HG03521 (cell line): Measurements from ENCODE around the gene WDR59.
"Not testable (repeated sequence)": the region's sequence is repeated elsewhere in the genome, so short reads cannot be mapped to it uniquely, and the experiment has no call there.

Source experiments
- ATAC-seq: cut with Tn5 transposase; IDR thresholded peaks from one replicate; pipeline ENCODE4 v1.9.1; 2021; ENCODE audit warnings: mild to moderate bottlenecking, moderate library complexity; ENCODE audit not compliant: unreplicated experiment

Gene WDR59, protein sequence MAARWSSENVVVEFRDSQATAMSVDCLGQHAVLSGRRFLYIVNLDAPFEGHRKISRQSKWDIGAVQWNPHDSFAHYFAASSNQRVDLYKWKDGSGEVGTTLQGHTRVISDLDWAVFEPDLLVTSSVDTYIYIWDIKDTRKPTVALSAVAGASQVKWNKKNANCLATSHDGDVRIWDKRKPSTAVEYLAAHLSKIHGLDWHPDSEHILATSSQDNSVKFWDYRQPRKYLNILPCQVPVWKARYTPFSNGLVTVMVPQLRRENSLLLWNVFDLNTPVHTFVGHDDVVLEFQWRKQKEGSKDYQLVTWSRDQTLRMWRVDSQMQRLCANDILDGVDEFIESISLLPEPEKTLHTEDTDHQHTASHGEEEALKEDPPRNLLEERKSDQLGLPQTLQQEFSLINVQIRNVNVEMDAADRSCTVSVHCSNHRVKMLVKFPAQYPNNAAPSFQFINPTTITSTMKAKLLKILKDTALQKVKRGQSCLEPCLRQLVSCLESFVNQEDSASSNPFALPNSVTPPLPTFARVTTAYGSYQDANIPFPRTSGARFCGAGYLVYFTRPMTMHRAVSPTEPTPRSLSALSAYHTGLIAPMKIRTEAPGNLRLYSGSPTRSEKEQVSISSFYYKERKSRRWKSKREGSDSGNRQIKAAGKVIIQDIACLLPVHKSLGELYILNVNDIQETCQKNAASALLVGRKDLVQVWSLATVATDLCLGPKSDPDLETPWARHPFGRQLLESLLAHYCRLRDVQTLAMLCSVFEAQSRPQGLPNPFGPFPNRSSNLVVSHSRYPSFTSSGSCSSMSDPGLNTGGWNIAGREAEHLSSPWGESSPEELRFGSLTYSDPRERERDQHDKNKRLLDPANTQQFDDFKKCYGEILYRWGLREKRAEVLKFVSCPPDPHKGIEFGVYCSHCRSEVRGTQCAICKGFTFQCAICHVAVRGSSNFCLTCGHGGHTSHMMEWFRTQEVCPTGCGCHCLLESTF

DNA sequence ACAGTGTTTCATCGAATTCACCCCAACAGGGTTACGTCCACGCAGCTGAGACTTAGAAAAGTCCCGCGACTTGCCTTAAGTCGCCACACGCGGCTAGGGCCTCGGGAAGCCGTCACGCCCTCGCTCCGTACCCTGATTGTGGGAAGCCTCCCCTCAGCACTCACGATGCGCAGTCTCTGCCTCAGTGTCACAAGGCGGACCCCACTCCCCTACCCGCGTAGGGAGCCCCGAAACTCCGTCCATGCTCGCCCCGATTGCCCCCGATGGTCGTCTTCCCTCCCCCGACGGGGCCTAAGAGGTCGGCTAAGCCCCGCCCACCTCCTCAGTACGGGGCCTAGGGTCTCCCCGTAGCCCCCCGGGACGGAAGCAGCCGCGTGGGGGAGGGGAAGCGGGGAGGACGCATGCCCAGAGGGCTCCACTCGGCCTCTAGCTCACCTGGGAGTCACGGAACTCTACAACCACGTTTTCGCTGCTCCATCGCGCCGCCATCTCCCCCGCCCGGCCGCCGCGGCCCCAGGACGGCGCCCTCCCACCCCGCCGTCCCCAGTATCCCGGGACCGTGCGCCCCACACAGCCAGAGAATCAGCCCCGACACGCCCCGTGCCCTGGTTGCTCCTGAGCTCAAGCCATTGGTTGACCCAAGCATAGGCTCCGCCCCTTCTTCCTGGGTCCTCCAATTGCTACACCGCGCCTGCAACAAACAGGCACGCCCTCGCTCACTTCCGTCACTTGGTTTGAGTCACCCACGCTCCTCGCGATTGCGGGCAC lies at the start of gene WDR59:
Gene WDR59, minus strand, starts transcription at position 595 of the 768 bp plus-strand sequence. Its CDS starts 106 bp downstream, at position 489.
- peak; percentile 98 for ATAC-seq

DNA sequence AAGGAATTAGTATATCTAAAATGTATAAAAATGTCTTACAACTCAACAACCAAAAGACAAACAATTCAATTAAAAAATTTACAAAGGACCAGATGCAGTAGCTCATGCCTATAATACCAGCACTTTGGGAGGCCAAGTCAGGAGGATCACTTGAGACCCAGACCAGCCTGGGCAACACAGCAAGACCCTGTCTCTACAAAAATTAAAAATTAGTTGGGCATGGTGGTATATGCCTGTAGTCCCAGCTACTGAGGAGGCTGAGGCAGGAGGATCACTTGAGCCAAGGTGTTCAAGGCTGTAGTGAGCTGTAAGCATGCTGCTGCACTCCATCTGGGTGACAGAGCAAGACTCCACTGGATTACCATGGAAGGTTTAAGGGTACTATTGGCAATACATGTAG lies 47.7 kb upstream of the WDR59 start:
- no peak for ATAC-seq

DNA sequence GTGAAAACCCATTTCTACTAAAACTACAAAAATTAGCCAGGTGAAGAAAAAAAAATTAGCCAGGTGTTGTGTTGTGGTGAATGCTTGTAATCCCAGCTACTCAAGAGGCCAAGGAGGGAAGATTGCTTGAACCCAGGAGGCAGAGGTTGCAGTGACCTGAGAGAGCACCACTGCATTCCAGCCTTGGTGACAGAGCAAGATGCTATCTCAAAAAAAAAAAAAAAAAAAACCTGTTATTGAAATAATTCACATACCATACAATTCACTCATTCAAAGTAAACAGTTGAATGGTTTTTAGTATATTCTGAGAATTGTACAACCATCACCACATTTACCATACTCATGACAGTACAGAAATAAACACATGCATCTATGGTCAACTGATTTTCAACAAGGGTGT lies 44.9 kb upstream of the WDR59 start:
- ATAC-seq, result no peak

DNA sequence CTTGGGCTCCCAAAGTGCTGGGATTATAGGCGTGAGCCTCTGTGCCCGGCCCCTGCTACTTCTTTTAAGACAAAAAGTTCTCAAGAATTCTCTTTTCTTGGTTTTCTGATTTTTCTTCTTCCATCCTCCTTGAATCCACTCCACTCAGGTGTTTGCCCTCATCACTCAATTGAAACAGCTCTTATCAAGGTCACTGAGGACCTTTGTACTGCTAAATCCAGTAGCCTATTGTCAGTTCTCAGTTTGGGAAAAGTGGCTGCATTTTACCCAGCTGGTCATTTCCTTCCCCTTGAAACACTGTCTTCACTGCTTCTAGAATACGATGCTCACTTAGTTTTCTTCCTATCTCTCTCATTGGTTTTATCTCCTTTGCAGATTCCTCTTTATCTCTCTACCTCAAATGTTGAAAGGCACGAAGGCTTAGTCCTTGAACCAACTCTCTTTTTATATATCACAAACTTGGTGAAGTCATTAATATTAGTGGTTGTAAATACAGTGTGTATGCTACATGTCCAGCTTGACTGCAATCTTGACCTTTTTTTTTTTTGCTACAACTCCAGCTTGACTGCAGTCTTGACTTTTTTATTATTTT lies 43.7 kb upstream of the WDR59 start:
- ATAC-seq, result no peak

DNA sequence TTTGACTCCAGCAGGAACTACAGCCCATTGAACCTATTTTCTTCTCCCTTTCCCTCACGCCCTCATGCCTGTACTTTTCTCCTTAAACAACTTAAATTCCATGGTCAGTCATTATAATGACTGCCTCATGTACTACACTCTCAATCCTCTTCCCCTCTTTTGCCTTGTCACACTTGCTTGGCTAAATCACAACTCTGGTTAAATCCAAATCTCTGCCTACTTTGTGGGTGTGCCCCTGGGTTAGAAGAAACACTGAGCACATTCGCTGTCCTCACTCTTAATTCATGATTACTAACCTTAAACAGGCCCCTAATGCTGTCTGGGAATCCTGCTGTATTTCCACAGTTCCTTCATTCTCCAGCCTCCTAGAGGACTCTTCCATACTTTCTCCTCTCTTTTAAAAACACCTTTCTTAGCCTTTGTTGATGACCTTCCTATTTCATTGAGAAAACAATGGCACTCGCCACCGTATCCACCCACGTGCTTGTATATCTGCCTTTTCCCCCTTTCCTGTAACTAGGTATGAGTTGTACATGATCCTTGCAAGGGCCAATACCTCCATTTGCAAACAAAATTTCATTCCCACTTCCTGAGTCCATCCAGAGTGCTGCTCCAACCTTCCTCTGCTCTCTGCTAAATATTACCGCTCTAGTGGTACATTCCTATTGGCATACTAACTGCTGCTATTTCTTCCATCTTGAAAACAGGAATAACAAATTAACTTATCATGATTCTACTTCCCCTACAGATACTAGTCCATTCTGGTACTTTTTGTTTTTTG lies 42.8 kb upstream of the WDR59 start:
- no peak for ATAC-seq

DNA sequence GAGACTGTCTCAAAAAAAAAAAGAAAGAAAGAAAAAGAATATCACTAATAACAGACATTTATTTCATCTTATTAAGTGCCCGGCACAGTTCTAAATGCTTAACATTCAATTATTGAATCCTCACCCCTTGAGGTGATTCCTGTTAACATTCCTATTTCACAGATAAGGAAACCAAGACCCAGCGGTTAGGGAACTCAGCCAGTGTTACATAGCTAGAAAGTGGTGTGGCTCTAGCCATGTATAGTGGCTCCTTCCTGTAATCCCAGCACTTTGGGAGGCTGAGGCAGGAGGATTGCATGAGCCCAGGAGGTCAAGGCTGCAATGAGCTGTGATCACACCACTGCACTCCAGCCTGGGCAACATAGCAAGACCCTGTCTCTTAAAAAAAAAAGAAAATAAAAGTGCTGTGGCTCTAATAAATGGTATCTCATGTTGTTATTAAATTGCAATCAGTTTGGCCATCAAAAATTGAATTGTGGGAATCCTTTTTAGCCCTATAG lies 42.0 kb upstream of the WDR59 start:
- no peak for ATAC-seq

DNA sequence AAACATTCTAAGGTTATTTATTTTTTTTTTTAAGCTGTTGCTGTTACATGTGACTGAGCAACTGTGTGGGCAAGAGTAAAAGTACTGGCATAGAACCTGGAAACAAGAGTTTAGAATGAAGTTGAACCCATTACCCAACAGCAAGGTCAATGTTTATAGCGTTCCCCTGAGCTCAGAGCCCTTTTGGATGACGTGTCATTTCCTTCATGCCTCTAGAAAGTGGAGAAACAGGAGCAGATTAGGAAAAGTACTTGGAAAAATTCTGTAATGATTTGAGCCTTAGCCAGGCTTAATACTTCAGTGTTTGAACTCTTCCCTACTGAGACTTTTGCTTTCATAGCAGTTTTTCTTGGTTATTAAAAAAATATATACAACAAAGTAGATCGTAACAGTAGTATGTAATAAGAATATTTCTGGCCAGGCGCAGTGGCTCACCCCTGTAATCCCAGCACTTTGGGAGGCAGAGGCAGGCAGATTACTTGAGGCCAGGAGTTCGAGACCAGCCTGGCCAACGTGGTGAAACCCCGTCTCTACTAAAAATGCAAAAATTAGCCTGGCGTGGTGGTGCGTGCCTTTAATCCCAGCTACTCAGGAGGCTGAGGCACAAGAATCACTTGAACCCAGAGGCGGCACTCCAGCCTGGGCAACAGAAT lies 41.4 kb upstream of the WDR59 start:
- not testable (repeated sequence) for ATAC-seq

DNA sequence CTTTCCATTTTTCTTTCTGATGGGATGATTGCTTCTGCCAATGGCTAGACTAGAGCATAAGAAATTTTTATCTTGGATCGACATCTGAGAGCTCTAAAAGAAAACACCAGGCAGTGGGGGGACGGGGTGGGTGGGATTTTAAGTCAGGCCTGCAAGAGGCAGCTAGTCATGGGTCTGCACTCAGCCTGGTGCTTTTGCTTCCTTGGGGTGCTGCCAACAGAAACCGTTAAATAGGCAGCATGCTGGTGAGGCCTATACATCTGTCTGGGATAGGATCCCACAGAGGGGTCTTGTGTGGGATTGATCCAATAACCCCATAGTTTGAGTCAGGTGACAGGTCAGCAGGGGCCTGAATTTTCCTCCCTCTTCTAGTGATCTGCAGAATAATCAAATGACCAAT lies 40.8 kb upstream of the WDR59 start:
- ATAC-seq, result no peak

DNA sequence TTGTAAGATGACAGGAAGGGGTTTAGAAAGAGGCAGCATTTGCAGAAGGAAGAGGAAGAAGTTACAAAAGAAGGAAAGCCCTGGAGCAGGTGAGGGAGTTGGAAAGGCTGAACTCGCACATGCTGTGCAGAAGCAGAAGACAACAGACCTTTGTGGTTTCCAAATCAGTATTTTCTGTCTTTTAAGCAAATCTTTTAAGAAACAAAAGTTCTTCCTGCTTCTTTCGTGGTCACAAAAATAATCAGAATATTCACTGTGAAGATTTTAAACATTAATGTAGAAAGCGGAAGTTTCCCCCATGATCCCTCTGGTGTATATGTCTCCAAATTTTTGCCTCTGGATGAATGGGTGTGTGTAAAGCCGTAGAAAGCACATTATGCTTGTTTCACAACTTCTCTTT lies 39.7 kb upstream of the WDR59 start:
- ATAC-seq, result no peak

DNA sequence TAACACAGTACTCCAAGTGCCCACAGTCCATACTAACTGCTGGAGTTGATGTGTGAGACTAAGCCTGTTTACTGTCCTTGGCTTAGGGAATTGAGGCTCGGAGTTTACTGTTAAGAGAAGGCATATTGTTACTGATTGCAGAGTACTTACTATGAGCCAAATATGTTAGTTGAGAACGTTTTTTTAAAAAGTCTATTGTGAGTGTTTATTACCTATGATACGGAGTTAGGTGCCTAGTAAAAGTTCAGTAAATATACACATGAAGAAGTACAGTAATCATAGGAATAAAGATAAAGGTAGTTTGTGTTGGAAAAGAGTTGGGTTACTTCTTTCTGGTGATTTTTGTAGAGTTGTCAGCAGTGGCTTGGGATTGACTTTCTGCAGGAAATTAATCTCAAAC lies 39.3 kb upstream of the WDR59 start:
- no peak for ATAC-seq

DNA sequence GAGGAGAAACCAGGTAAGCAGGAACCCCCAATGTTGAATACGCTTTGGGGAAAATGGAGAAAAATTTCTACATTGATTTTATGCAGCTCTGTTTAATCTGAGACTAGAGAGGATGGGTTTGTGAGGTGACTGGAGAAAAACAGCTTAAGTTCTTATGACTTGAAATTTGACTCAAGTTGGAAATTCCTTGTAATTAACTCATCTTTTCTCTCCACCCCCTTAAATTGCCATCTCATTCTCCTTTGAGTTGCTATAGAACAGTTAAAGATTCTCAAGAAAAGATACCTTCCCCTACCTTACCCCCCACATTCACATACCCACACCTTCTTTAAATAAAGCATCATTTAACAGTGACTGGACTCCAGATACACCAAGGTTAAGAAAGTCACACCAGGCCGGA lies 38.1 kb upstream of the WDR59 start:
- no peak for ATAC-seq

DNA sequence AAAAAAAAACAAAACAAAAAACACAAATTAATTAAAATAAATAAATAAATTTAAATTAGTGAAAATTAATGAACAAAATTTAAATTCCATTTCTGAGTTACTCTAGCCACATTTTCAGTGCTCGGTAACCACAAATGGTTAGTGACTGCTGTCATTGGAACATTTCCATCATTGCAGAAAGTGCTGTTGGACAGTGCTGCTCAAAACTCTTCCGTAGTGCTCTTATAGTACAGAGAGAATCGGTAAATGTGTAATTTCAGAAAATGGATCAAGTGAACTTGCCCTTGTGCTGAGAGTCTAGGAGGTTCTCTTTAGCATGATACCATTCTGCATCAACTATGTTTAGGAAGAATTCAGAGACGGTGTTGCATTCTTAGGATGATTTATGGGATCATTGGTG lies 37.6 kb upstream of the WDR59 start:
- ATAC-seq, result no peak

DNA sequence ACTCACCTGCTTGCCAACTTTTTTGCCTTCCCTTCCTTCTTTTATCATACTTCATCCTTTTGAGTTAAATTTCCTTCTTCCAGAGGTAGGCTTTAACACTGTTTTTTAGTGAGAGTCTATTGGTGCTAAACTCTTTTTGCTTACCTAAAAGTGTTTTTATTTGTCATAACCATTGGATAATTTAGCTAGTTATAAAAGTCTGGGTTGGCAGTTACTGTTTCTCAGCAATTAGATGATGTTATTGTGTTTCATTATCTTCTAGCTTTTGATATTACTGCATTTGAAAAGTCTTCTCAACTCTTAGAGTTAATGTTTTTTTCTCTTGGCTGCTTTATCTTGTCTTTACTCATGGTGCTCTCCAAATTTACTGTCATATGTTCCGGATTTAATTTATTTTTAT lies 36.5 kb upstream of the WDR59 start:
- ATAC-seq, result no peak

DNA sequence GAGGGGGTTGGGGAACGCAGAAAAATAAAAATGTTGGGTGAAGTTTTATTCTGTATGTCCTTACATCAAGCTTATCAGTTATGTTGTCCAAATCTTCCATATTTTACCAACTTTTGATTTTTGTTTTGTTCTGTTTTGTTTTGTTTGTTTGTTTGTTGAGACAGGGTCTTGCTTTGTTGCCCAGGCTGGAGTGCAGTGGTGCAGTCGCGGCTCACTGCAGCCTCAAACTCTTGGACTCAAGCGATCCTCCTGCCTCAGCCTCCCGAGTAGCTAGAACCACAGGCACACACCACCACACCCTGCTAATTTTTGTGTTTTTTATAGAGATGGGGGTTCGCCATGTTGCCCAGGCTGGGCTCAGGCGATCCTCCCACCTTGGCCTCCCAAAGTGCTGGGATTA lies 34.7 kb upstream of the WDR59 start:
- ATAC-seq, result no peak

DNA sequence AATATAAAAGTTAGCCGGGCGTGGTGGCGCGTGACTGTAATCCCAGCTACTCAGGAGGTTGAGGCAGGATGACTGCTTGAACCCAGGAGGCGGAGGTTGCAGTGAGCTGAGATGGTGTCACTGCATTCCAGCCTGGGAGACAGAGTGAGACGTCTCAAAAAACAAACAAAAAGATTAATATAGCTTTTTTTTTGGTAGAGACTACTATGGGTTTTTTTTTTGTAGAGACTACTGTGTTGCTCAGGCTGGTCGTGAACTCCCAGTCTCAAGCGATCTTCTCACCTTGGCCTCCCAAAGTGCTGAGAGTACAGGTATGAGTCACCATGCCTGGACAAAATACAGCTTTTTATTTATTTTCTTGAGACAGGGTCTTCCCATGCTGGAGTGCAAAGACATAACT lies 34.1 kb upstream of the WDR59 start:
- ATAC-seq, result no peak

DNA sequence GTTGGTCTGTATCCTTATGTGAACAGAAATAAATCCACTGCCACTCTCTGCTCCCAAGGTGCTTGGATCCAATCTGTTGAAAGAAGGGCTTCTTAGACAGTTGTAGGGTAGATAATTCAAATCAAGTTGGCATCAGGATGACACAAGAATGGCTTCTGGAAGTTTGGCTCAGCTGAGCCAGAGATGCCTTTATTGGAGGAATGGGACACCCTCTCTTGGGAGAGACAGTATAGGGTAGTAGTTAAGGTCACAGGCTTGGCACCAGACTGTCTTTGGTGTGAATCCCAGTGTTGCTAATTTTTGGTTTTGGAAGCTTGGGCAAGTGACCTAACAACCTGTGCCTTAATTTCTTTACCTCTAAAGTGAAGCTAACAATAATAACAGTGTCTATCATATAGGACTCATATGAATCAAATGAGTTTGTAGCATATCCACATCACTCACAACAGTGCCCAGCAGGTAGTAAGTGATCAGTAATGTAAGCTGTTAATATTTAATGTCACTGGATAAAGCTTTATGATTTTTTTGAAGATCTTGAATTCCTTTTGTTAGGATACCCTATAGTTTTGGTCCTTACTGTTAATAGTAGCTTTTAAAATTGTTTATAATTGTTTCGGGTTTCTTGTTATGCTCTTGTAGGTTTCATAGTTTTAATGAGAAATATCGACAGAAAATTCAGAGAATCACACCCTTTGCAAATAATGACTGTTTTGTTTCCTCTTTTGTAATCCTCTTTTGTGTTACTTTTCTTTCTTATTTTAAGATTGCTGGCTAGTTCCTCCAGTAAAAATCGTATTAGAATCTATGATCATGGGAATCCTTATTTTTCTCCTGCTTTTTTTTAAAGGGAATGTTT lies 33.0 kb upstream of the WDR59 start:
- ATAC-seq, result no peak

DNA sequence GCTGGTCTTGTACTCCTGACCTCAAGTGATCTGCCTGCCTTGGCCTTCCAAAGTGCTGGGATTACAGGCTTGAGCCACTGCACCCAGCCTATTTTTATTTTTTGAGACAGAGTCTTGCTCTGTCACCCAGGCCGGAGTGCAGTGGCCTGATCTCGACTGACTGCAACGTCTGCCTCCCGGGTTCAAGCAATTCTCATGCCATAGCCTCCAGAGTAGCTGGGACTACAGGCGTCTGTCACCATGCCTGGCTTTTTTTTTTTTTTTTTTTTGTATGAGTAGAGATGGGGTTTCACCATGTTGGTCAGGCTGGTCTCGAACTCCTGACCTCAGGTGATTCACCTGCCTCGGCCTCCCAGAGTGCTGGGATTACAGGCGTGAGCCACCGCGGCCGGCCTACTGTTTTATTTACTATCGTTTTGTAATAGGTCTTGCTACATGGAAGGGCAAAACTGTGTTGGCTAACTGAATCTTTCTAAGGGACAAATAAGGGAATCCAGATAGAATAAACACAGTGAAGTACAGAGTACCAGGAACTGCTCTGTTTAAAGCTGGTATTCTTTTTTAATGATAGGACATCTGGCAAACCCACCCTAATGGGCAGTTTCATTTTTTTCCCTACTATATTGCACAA lies 31.6 kb upstream of the WDR59 start:
- not testable (repeated sequence) for ATAC-seq

DNA sequence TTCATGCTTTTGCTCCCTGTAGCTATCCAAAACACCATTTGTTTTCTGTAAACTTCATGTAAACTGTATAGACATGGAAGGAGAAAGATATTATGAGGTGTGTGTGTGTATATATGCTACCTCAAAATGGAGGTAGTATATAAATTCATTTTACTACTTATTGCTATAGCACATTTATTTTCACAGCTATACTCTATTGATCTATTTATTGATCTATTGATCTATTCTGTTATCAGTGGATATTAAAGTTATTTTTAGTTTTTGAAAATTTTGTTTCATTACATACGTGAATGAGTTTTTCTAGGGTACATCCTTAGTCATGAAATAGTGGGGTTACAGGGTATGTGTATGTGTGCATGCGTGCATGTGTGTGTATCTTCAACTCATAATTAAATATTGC lies 29.4 kb upstream of the WDR59 start:
- ATAC-seq, result no peak
